Peyer's patch (tissue), 4 donors: ENCODE measurements around the gene UBE2J2. TPM values are rescaled to one million over a fixed set of nuclear protein-coding genes. Genes with fewer than 3 reads are reported as not detected.

Experiments
- DNase-seq, 3 donors: peaks; one replicate each; pipeline ENCODE4 v3.0.0-alpha.2; 2017 to 2019
- H3K27ac ChIP-seq, 4 donors: fragments of 200-600 bp; sonication (generic); one replicate each; pipeline ENCODE4 v1.5.1; 2016 to 2019
- H3K27me3 ChIP-seq, 2 donors: fragments of 200-600 bp; sonication (generic); one replicate each; pipeline ENCODE4 v1.5.1; 2019
- H3K36me3 ChIP-seq, 3 donors: fragments of 200-600 bp; sonication (generic); one replicate each; pipeline ENCODE4 v1.5.1; 2016 to 2019
- H3K4me1 ChIP-seq, 4 donors: fragments of 200-600 bp; sonication (generic); one replicate each; pipeline ENCODE4 v1.5.1; 2016 to 2019
- H3K4me3 ChIP-seq, 4 donors: fragments of 200-600 bp; sonication (generic); 1 replicate in 3 of 4; 2 replicates in 1 of 4; pipeline ENCODE4 v1.5.1; 2016 to 2019; ENCODE audit warnings: mild to moderate bottlenecking in 1 of 4
- H3K9me3 ChIP-seq, 4 donors: fragments of 200-600 bp; sonication (generic); one replicate each; pipeline ENCODE4 v1.5.1; 2016 to 2019; ENCODE audit warnings: mild to moderate bottlenecking in 1 of 4
- CTCF ChIP-seq, 6 experiments: fragments of 450-650 bp in 4 of 6; fragments of 200-600 bp in 2 of 6; sonication (generic) in 1 of 6; IDR thresholded peaks; one replicate each; pipeline ENCODE4 v1.5.1; 2017 to 2019; ENCODE audit warnings: antibody characterized with exemption in 6 of 6, mild to moderate bottlenecking in 3 of 6, moderate library complexity in 1 of 6
- POLR2A ChIP-seq, 2 donors: fragments of 450-650 bp; IDR thresholded peaks; one replicate each; pipeline ENCODE4 v1.5.1; 2017; ENCODE audit warnings: antibody characterized with exemption in 2 of 2, mild to moderate bottlenecking in 2 of 2, moderate library complexity in 2 of 2
- total RNA-seq, 4 donors: library from RNA; depleted of rRNA; stranded (reverse); fragments of >200 nt; gene quantifications; one replicate each; pipeline ENCODE4 v1.1.0, GENCODE V29; 2016

Gene UBE2J2
- total RNA-seq, 4 donors from 2014 or later = 25.6 to 64.2 (median 55.3) TPM

DNA sequence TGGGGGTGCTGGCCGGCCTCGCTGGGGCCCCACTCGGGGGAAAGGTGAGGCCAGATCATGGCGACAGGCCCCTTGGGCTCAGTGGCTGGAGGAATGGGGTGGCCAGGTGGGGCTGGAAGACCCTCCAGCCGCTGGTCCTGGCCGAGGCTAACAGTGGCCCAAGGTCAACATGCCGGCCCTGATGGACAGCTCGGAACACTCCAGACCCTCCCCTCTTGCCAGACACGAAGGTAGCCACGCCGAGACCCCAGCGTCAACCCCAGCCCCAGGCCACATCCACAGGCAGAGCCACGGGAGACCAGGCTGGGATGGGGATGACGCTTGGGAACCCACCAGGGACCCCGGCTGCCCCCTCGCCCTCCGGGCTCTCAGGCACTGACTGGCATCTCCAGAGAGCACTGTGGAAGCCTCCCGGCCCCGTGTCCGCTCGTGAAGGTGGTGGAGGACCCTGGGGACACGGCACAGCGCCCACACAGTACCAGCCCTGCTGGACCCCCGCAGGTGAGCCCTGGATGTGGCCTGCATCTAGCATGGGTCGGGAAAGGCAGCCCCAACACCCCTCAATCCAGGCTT, 26.2 kb downstream of the UBE2J2 start:
- TF ChIP-seq CTCF (IDR thresholded peaks at IDR 0.05) (no peak), POLR2A (IDR thresholded peaks at IDR 0.05) (no peak)
- peaks cover 0 to 16% (median 10%) of the 10 kb centered on the region in 4 donors for H3K4me1 ChIP-seq
- no peak overlapping the region for H3K27ac ChIP-seq
- no peak overlapping the region for H3K4me3 ChIP-seq
- H3K27me3 ChIP-seq = peaks cover 0 to 21% of the 10 kb centered on the region in 2 donors
- no peaks in the 10 kb centered on the region for H3K9me3 ChIP-seq
- peaks cover 0 to 2% (median 0%) of the 10 kb centered on the region in 3 donors for H3K36me3 ChIP-seq
- no peak for DNase-seq

DNA sequence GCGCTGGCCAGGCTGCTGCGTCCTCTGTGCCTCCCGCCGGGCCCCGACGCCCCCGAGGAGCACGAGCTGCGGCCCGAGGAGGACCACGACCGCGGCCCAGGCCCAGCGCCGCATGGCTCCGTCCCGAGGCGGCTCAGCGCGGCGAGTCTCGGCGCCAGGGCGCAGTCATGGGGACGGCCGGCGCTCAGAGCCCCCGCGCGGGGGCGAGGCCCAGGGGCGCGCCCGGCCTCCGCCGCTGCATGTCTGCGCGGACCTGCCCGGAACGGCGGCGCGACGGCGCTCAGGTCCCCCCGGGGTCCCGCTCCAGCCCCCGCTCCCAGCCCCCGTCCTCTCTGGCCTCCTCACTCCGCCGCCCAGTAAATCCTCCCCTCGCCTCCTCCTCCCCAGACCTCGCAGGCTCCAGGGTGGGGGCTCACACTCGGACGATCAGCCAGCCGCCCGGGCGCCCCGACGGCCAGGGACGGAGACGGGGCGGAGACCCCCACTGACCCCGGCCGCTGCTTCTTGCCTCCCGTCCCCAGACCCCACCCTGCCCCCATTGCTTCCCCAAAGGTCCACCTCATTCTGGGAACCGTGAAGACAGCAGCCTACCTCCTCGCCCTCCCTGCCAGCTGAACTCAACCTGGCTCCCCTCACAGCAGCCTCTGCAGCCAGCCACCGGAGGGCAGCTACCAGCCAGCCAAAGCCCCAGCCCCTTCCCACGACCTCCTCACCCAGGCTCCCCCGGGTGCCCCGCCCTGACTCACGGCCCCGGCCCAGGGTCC, 26.9 kb downstream of the UBE2J2 start, which contains the start of gene C1QTNF12:
TSS of gene C1QTNF12 (minus strand) at position 146 of the 764 bp plus-strand sequence. CDS start at position 114, 32 bp downstream.
- no peak for DNase-seq
- no peaks in the 10 kb centered on the region for H3K36me3 ChIP-seq
- H3K4me3 ChIP-seq = peak within 1 kb of the TSS in 1 of 4 donors; percentile 22

DNA sequence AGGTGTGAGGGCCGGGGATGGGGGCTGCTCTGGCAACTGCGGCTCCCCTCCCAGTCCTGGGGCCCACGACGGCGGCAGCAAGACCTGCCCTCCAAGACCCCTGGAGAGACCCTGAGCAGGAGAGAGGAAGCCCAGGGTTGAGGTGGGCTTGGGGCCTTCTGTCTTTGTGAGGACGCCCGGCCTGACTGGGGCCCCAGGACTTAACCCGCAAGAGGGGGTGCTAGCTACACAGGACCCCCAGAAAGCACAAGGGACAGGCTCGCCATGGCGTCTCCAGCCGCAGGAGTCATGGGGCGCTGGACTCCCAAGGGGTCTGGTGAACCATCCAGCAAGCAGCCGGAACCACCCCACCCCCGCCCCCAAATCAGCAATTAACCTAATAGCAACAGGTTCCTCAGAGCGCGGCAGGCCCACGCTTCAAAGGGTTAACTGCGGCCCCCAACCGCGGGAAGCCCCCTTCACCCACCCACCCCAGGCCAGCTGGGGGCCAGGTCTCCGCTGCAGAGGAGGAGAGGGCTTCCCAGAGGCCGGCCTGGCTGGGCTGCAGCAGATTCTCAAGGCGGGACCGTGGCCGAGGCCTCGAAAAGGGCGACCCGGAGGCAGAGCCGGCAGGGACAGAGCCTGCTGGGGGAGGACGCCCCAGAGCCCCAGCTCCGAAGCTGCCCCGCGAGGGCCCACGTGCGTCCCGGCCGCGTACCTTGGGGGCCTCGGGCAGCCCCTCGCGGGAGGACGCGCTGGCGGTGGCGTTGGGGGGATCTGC, 27.7 kb downstream of the UBE2J2 start:
- peaks cover 0 to 21% of the 10 kb centered on the region in 2 donors for H3K27me3 ChIP-seq
- TF ChIP-seq CTCF (IDR thresholded peaks at IDR 0.05) = no peak
- no peak for TF ChIP-seq POLR2A (IDR thresholded peaks at IDR 0.05)
- no peaks in the 10 kb centered on the region for H3K36me3 ChIP-seq
- no peak overlapping the region for H3K27ac ChIP-seq
- peak overlapping the region in 1 of 4 donors; percentile 22 for H3K4me3 ChIP-seq
- DNase-seq = no peak
- no peaks in the 10 kb centered on the region for H3K9me3 ChIP-seq
- peaks cover 0 to 13% (median 8%) of the 10 kb centered on the region in 4 donors for H3K4me1 ChIP-seq

More for the DNA sequence above, 26.9 kb downstream of the UBE2J2 start, which contains the start of gene C1QTNF12:
- TF ChIP-seq POLR2A (IDR thresholded peaks at IDR 0.05) = no peak
- no peak for TF ChIP-seq CTCF (IDR thresholded peaks at IDR 0.05)
- H3K27me3 ChIP-seq = peaks cover 0 to 21% of the 10 kb centered on the region in 2 donors
- no peaks in the 10 kb centered on the region for H3K9me3 ChIP-seq
- H3K4me1 ChIP-seq = peaks cover 0 to 16% (median 10%) of the 10 kb centered on the region in 4 donors
- H3K27ac ChIP-seq = no peak within 1 kb of the TSS

- Histone ChIP-seq H3K36me3 (no peaks in the 10 kb centered on the region), H3K27me3 (peaks cover 0 to 21% of the 10 kb centered on the region in 2 donors), H3K27ac (no peak overlapping the region), H3K4me3 (no peak overlapping the region), H3K4me1 (peaks cover 0 to 11% (median 3%) of the 10 kb centered on the region in 4 donors), H3K9me3 (no peaks in the 10 kb centered on the region)
- DNase-seq = no peak
- TF ChIP-seq POLR2A (IDR thresholded peaks at IDR 0.05) (no peak), CTCF (IDR thresholded peaks at IDR 0.05) (no peak)
These were observed 28.4 kb downstream of the UBE2J2 start for GRCh38 chr1:1245178-1245816.
